GM23248 (cell line): ENCODE measurements around the gene SIRT7.

Experiments used
- EZH2 ChIP-seq: fragments of 200-600 bp; sonication (generic); IDR thresholded peaks from 2 replicates; pipeline ENCODE4 v1.6.1; 2018; ENCODE audit warnings: antibody characterized with exemption, mild to moderate bottlenecking; ENCODE audit not compliant: insufficient read depth, poor library complexity, severe bottlenecking
- EZH2phosphoT487 ChIP-seq: fragments of 200-600 bp; sonication (generic); IDR thresholded peaks from 2 replicates; pipeline ENCODE4 v1.6.1; 2018; ENCODE audit warnings: antibody characterized with exemption, moderate library complexity, mild to moderate bottlenecking, low read depth; ENCODE audit not compliant: insufficient read depth

- TF ChIP-seq EZH2phosphoT487 (no peak), EZH2 (no peak)
These were observed 46.3 kb upstream of the SIRT7 start for GRCh38 chr17:81964081-81964849.
